Tibial artery (tissue), 4 donors: ENCODE measurements around the gene DLGAP1.
A peak's percentile ranks its signal among the peaks of the same experiment; 100 is the strongest.

Experiments
- DNase-seq, 2 donors: peaks; one replicate each; pipeline ENCODE4 v3.0.0-alpha.2; 2019
- H3K27ac ChIP-seq, 2 donors: fragments of 200-600 bp; sonication (generic) in 1 of 2; 1 replicate in 1 of 2; 2 replicates in 1 of 2; pipeline ENCODE4 v1.5.1; 2018 to 2019; ENCODE audit warnings: mild to moderate bottlenecking in 1 of 2
- H3K27me3 ChIP-seq, 2 donors: fragments of 200-600 bp; sonication (generic) in 1 of 2; one replicate each; pipeline versions ENCODE4 v1.5.1 to v1.6.0; 2016 to 2019
- H3K36me3 ChIP-seq, 3 donors: fragments of 200-600 bp; sonication (generic) in 2 of 3; one replicate each; pipeline ENCODE4 v1.5.1; 2016 to 2019; ENCODE audit warnings: mild to moderate bottlenecking in 2 of 3
- H3K4me1 ChIP-seq, 4 donors: fragments of 200-600 bp; sonication (generic) in 2 of 4; 1 replicate in 3 of 4; 2 replicates in 1 of 4; pipeline ENCODE4 v1.5.1; 2016 to 2019
- H3K4me3 ChIP-seq, 2 donors: fragments of 200-600 bp; sonication (generic) in 1 of 2; 1 replicate in 1 of 2; 2 replicates in 1 of 2; pipeline ENCODE4 v1.5.1; 2018 to 2019; ENCODE audit warnings: mild to moderate bottlenecking in 2 of 2
- H3K9me3 ChIP-seq, 3 donors: fragments of 200-600 bp; sonication (generic) in 1 of 3; one replicate each; pipeline ENCODE4 v1.5.1; 2016 to 2019
- CTCF ChIP-seq, 2 experiments: fragments of 200-600 bp in 1 of 2; fragments of 450-650 bp in 1 of 2; IDR thresholded peaks; one replicate each; pipeline ENCODE4 v1.5.1; 2017 to 2019; ENCODE audit warnings: antibody characterized with exemption in 2 of 2, mild to moderate bottlenecking in 1 of 2, moderate library complexity in 1 of 2
- intact Hi-C: fragments of 100-400 bp; cut with DNase I; formaldehyde crosslinking; loops from one replicate; pipeline ENCODE4 v1.15.0; 2023; ENCODE audit warnings: low total_unique reads

Gene DLGAP1

GRCh38 chr18:3447068-3447894 lies 1007.8 kb downstream of the DLGAP1 start:
- Histone ChIP-seq H3K9me3 (no peaks in the 10 kb centered on the region), H3K4me1 (peaks cover 0 to 11% (median 8%) of the 10 kb centered on the region in 4 donors), H3K36me3 (no peaks in the 10 kb centered on the region), H3K27me3 (no peaks in the 10 kb centered on the region), H3K4me3 (peak overlapping the region; percentile 72 to 89), H3K27ac (peak overlapping the region; percentile 98 to 99)
- peak; percentile 59 to 82 for DNase-seq
- intact Hi-C loops = loop anchor here (5.0 kb wide), 1 partner anchor 185 kb away; the partner anchor contains the start of gene MYL12B
- no peak for TF ChIP-seq CTCF (IDR thresholded peaks at IDR 0.05)
